SH-SY5Y (cell line): ENCODE data around the gene PRSS12.

Source experiments
- GATA2 ChIP-seq: IDR thresholded peaks from 2 replicates; pipeline ENCODE4 v1.6.1; 2011; ENCODE audit warnings: mild to moderate bottlenecking, low read depth, low read length
- GATA3 ChIP-seq: IDR thresholded peaks from 2 replicates; pipeline ENCODE4 v1.6.1; 2011; ENCODE audit warnings: low read depth, mild to moderate bottlenecking, low read length, moderate library complexity

GRCh38 chr4:118264096-118264495, 88.7 kb downstream of the PRSS12 start:
- TF ChIP-seq GATA2 (no peak), GATA3 (no peak)
